SJSA1 (cell line): Measurements from ENCODE around the gene AOC1. TPM values are rescaled to one million over a fixed set of nuclear protein-coding genes. Genes with fewer than 3 reads are reported as not detected.

Experiments used
- DNase-seq, 2 experiments: peaks; one replicate each; pipeline ENCODE4 v3.0.0-alpha.2; 2015 to 2020; ENCODE audit warnings: low spot score in 2 of 2, low read depth in 1 of 2
- H3K27ac ChIP-seq: fragments of 250-450 bp; sonication (Bioruptor Pico); 2 replicates; pipeline ENCODE4 v1.5.1; 2020; ENCODE audit warnings: mild to moderate bottlenecking, moderate library complexity
- H3K27me3 ChIP-seq: fragments of 250-450 bp; sonication (Bioruptor Pico); replicated peaks from 2 replicates; pipeline ENCODE4 v1.5.1; 2020; ENCODE audit warnings: mild to moderate bottlenecking, moderate library complexity
- H3K36me3 ChIP-seq: fragments of 250-450 bp; sonication (Bioruptor Pico); 2 replicates; pipeline ENCODE4 v1.5.1; 2020; ENCODE audit warnings: mild to moderate bottlenecking
- H3K4me1 ChIP-seq: fragments of 250-450 bp; sonication (Bioruptor Pico); replicated peaks from 2 replicates; pipeline ENCODE4 v1.6.1; 2021; ENCODE audit warnings: mild to moderate bottlenecking
- H3K4me3 ChIP-seq: fragments of 250-450 bp; sonication (Bioruptor Pico); 2 replicates; pipeline ENCODE4 v1.5.1; 2020; ENCODE audit warnings: mild to moderate bottlenecking
- H3K9me3 ChIP-seq: fragments of 250-450 bp; sonication (Bioruptor Pico); replicated peaks from 2 replicates; pipeline ENCODE4 v1.5.1; 2020; ENCODE audit warnings: mild to moderate bottlenecking
- total RNA-seq: library from RNA; depleted of rRNA; stranded (reverse); fragments of >200 nt; shearing (Covaris generic); gene quantifications from 2 replicates; pipeline ENCODE4 v1.2.3, GENCODE V29; 2014

AOC1 gene
- total RNA-seq, 1 experiment from 2014 or later: not detected

- H3K9me3 ChIP-seq: no peaks in the 10 kb centered on the region
- no peak overlapping the region for H3K27ac ChIP-seq
- no peak overlapping the region for H3K4me3 ChIP-seq
- no peaks in the 10 kb centered on the region for H3K36me3 ChIP-seq
- H3K4me1 ChIP-seq: no peaks in the 10 kb centered on the region
- DNase-seq: peak in 1 of 2 experiments; percentile 25
- H3K27me3 ChIP-seq: no peaks in the 10 kb centered on the region
Observed at GRCh38 chr7:150876817-150877526, 24.7 kb downstream of the AOC1 start.

- no peaks in the 10 kb centered on the region for H3K4me1 ChIP-seq
- no peaks in the 10 kb centered on the region for H3K9me3 ChIP-seq
- H3K36me3 ChIP-seq: no peaks in the 10 kb centered on the region
- no peak overlapping the region for H3K27ac ChIP-seq
- no peak overlapping the region for H3K4me3 ChIP-seq
- no peak for DNase-seq
- no peaks in the 10 kb centered on the region for H3K27me3 ChIP-seq
Observed at GRCh38 chr7:150877536-150877935, 25.2 kb downstream of the AOC1 start.

- H3K4me1 ChIP-seq: no peaks in the 10 kb centered on the region
- no peak for DNase-seq
- no peaks in the 10 kb centered on the region for H3K27me3 ChIP-seq
- no peaks in the 10 kb centered on the region for H3K36me3 ChIP-seq
- no peak overlapping the region for H3K27ac ChIP-seq
- no peak overlapping the region for H3K4me3 ChIP-seq
- no peaks in the 10 kb centered on the region for H3K9me3 ChIP-seq
Observed at GRCh38 chr7:150879345-150879744, 27.0 kb downstream of the AOC1 start.

GRCh38 chr7:150881189-150881588, 28.9 kb downstream of the AOC1 start:
- no peaks in the 10 kb centered on the region for H3K27me3 ChIP-seq
- no peaks in the 10 kb centered on the region for H3K9me3 ChIP-seq
- H3K36me3 ChIP-seq: no peaks in the 10 kb centered on the region
- DNase-seq: no peak
- H3K4me1 ChIP-seq: no peaks in the 10 kb centered on the region
- H3K4me3 ChIP-seq: no peak overlapping the region
- H3K27ac ChIP-seq: no peak overlapping the region

- Histone ChIP-seq H3K36me3 (no peaks in the 10 kb centered on the region), H3K4me3 (no peak overlapping the region), H3K9me3 (peaks cover 5% of the 10 kb centered on the region), H3K27me3 (no peaks in the 10 kb centered on the region), H3K4me1 (no peaks in the 10 kb centered on the region), H3K27ac (no peak overlapping the region)
- DNase-seq: no peak
Observed at GRCh38 chr7:150890853-150891584, 38.7 kb downstream of the AOC1 start.

GRCh38 chr7:150891740-150892139, 39.4 kb downstream of the AOC1 start:
- Histone ChIP-seq H3K9me3 (peaks cover 5% of the 10 kb centered on the region), H3K27ac (no peak overlapping the region), H3K4me1 (no peaks in the 10 kb centered on the region), H3K4me3 (no peak overlapping the region), H3K27me3 (no peaks in the 10 kb centered on the region), H3K36me3 (no peaks in the 10 kb centered on the region)
- DNase-seq: no peak

- Histone ChIP-seq H3K27me3 (peaks cover 10% of the 10 kb centered on the region), H3K4me3 (no peak overlapping the region), H3K36me3 (no peaks in the 10 kb centered on the region), H3K9me3 (peaks cover 5% of the 10 kb centered on the region), H3K4me1 (no peaks in the 10 kb centered on the region; the same call in 1 of the 2 replicates), H3K27ac (no peak overlapping the region)
- DNase-seq: no peak
Observed at GRCh38 chr7:150895809-150896208, 43.5 kb downstream of the AOC1 start.

- Histone ChIP-seq H3K36me3 (no peaks in the 10 kb centered on the region), H3K9me3 (peaks cover 5% of the 10 kb centered on the region), H3K27ac (no peak overlapping the region), H3K27me3 (peaks cover 10% of the 10 kb centered on the region), H3K4me3 (no peak overlapping the region), H3K4me1 (no peaks in the 10 kb centered on the region; the same call in 1 of the 2 replicates)
- no peak for DNase-seq
Observed at GRCh38 chr7:150896562-150897209, 44.4 kb downstream of the AOC1 start.

GRCh38 chr7:150897502-150898474, 45.5 kb downstream of the AOC1 start:
- no peak overlapping the region for H3K27ac ChIP-seq
- DNase-seq: no peak
- no peaks in the 10 kb centered on the region; the same call in 1 of the 2 replicates for H3K4me1 ChIP-seq
- peaks cover 10% of the 10 kb centered on the region for H3K27me3 ChIP-seq
- peaks cover 5% of the 10 kb centered on the region for H3K9me3 ChIP-seq
- H3K4me3 ChIP-seq: no peak overlapping the region
- no peaks in the 10 kb centered on the region for H3K36me3 ChIP-seq

- DNase-seq: peak; percentile 31 to 77
Observed at GRCh38 chr7:150898475-150899011, 46.2 kb downstream of the AOC1 start.

GRCh38 chr7:150900675-150901074, 48.4 kb downstream of the AOC1 start:
- H3K27ac ChIP-seq: no peak overlapping the region
- no peaks in the 10 kb centered on the region for H3K9me3 ChIP-seq
- no peaks in the 10 kb centered on the region for H3K36me3 ChIP-seq
- H3K4me1 ChIP-seq: no peaks in the 10 kb centered on the region; the same call in 1 of the 2 replicates
- H3K27me3 ChIP-seq: peaks cover 10% of the 10 kb centered on the region
- DNase-seq: no peak
- H3K4me3 ChIP-seq: no peak overlapping the region

More at GRCh38 chr7:150898475-150899011, 46.2 kb downstream of the AOC1 start:
- Histone ChIP-seq H3K4me3 (no peak overlapping the region), H3K36me3 (no peaks in the 10 kb centered on the region), H3K9me3 (peaks cover 5% of the 10 kb centered on the region), H3K4me1 (no peaks in the 10 kb centered on the region; the same call in 1 of the 2 replicates), H3K27ac (no peak overlapping the region), H3K27me3 (peaks cover 10% of the 10 kb centered on the region)

- Histone ChIP-seq H3K36me3 (no peaks in the 10 kb centered on the region), H3K27me3 (peaks cover 16% of the 10 kb centered on the region), H3K4me3 (no peak overlapping the region), H3K27ac (no peak overlapping the region), H3K9me3 (no peaks in the 10 kb centered on the region), H3K4me1 (no peaks in the 10 kb centered on the region; the same call in 1 of the 2 replicates)
- DNase-seq: no peak
Observed at GRCh38 chr7:150901160-150902035, 49.1 kb downstream of the AOC1 start.
